Activated CD4-positive, CD25-positive, alpha-beta regulatory T cell treated with anti-CD3 and anti-CD28 coated beads, Interleukin-2, amount 50 U/mL, for 16 hours (primary cell): Measurements from ENCODE around the gene SYNJ2.

Experiments used
- DNase-seq: peaks from one replicate; pipeline ENCODE4 v3.0.0-alpha.2; 2020; ENCODE audit warnings: low read depth, low spot score

The SYNJ2 gene

GRCh38 chr6:158118886-158119285 lies 137.2 kb downstream of the SYNJ2 start:
- no peak for DNase-seq

DNA sequence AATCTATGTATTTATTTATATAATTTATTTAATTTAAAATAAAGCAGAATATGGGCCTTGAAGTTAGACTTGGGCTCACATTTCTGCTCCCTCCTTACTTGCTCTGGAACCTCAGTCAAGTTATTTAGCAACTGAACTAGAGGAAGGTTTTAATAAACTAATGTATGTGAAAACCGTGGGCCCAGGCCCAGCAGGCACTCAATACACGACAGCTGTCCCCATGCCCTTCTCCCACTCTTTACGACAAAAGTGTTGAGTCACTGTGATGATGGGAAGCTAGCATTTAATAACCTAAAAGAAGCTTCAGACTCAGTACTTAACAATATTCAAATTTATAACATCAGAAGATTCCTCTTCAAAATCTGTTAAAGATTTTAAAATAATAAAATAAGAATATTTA lies 139.7 kb downstream of the SYNJ2 start:
- no peak for DNase-seq

GRCh38 chr6:158122048-158122447 lies 140.4 kb downstream of the SYNJ2 start:
- no peak for DNase-seq

DNA sequence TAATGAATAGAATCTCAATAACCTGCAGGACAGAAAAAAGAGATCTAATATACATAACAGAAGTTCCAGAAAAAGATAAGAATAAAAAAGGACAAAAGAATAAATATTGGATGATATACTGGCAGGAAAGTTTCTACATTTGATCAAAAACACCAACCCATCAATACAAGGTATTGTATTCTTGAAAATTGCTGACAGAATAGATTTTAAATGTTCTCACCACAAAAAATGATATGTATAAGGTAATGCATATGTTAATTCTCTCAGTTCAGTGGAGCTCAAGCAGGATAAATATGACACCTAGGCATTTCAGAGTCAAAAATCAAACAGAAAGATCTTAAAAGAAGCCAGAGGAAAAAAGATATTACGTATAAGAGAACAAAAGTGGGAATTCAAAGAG lies 142.6 kb downstream of the SYNJ2 start:
- no peak for DNase-seq

- no peak for DNase-seq
These were observed 143.6 kb downstream of the SYNJ2 start for GRCh38 chr6:158125271-158125670.

DNA sequence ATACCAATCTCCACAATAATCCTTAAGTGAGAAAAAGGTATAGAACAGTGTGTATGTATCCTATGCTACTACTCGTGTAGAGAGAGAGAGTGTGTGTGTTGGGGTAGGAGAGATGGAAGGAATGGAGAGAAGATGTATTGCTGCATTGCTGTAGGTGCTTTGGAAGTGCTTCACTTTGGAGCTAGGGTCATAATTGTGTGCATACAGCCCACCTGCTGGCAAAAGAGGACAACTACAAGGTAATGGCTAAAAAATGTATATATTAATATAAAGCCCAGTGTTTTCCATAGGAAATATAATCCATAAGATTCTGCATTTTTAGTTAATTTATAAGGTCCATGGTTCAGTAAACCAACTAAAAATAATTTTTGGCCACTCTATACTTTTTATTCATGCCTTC lies 150.3 kb downstream of the SYNJ2 start:
- no peak for DNase-seq

DNA sequence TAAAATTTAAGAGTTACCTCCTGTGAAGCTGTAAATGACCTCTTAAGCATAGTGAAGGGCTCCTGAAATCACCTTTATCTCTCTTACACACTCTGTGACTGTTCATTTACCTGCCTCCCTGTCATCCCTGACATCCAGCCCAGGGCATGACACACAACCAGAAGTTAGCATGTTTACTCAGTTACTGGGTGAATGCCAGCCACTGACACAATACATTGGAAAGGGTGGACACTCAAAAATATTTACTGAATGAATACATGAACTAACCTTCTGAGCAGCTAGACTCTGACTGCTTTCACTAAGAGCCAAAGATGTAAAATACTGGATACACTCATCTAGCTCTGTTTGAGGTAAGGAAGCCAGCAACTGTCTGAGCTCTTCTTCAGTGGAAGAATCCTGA lies 161.1 kb downstream of the SYNJ2 start:
- no peak for DNase-seq

DNA sequence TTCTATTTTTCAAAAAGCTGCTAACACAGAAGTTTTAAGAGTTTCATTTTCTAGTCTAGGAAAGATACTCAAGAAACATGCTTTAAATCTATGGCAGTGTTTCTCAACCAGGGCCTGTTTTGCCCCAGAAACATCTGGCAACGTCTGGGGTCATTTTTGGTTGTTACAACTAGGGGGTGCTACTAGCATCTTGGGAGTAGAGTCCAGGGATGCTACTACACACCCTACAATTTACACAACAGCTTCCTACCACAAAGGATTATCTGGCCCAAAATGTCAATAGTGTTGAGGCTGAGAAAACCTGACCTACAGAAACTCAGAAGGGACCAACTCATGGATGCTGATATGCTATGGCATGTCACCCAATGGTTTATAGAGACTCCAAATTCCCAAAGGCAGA lies 162.0 kb downstream of the SYNJ2 start:
- no peak for DNase-seq
